Stimulated activated CD4-positive, alpha-beta T cell treated with anti-CD3 and anti-CD28 coated beads, Interleukin-4, amount 100 ng/mL, for 24 hours (primary cell): ENCODE data around the gene KAT14.
A peak's percentile ranks its signal among the peaks of the same experiment; 100 is the strongest.
"Not testable (repeated sequence)": the region's sequence is repeated elsewhere in the genome, so short reads cannot be mapped to it uniquely, and the experiment has no call there.

Source experiments
- DNase-seq: peaks from one replicate; pipeline ENCODE4 v3.0.0-alpha.2; 2020

The KAT14 gene, protein sequence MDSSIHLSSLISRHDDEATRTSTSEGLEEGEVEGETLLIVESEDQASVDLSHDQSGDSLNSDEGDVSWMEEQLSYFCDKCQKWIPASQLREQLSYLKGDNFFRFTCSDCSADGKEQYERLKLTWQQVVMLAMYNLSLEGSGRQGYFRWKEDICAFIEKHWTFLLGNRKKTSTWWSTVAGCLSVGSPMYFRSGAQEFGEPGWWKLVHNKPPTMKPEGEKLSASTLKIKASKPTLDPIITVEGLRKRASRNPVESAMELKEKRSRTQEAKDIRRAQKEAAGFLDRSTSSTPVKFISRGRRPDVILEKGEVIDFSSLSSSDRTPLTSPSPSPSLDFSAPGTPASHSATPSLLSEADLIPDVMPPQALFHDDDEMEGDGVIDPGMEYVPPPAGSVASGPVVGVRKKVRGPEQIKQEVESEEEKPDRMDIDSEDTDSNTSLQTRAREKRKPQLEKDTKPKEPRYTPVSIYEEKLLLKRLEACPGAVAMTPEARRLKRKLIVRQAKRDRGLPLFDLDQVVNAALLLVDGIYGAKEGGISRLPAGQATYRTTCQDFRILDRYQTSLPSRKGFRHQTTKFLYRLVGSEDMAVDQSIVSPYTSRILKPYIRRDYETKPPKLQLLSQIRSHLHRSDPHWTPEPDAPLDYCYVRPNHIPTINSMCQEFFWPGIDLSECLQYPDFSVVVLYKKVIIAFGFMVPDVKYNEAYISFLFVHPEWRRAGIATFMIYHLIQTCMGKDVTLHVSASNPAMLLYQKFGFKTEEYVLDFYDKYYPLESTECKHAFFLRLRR

DNA sequence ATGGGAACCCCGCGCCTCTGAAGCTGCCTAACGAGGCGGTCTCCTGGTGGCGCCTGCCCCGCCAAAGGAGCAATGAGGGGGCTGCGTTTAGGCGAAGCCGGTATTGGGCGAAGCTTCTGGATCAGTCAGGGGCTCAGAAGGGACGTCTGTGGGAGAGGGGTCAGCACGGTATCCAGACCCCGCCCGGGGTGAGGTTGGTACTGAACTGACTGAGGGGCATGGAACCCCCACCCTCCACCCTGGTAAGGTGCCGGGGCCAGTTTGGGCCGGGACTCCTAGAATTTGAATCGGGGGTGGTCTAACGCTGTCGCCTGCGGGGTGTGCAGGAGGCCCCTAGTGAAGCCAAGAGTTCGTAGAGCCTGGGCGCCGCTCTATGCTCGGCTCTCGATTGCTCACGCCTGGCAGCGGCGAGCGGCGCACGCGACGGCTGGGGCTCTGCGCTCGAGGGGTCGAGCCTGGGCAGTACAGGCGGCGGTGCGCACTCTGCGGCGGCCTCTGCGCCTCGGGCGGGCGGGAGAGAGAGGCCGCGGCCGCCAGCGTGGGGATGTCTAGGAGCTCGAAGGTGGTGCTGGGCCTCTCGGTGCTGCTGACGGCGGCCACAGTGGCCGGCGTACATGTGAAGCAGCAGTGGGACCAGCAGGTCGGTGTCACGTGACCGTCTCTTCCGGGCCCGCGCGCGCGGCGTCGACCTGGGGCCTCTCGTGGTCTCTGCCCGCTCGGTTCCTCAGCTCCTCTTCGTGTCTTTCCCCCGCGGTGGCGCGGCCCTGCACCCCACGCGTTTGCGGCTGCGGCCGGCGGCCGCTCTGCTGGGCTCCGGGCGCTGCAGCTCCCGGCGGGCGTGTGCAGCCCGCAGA lies at the start of gene KAT14, which contains the start of gene PET117:
TSS of gene KAT14 (plus strand) at position 452 of the 854 bp plus-strand sequence. CDS start 4,798 bp downstream, outside the sequence.
TSS of gene PET117 (plus strand) at position 452 of the 854 bp plus-strand sequence. CDS start at position 545, 93 bp downstream.
- peak; percentile 92 for DNase-seq

DNA sequence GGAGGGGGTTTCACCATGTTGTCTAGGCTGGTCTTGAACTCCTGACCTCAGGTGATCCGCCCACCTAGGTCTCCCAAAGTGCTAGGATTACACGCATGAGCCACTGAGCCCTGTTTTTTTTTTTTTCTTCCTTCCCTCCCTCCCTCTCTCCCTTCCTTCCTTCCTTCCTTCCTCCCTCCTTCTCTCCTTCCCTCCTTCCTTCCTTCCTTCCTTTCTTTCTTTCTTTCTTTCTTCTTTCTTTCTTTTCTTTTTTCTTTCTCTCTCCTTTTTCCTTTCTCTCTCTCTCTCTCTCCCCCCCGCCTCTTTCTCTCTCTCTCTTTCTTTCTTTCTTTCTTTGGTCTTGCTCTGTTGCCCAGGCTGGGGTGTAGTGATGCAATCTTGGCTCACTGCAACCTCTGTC lies 49.4 kb upstream of the KAT14 start:
- DNase-seq: not testable (repeated sequence)

DNA sequence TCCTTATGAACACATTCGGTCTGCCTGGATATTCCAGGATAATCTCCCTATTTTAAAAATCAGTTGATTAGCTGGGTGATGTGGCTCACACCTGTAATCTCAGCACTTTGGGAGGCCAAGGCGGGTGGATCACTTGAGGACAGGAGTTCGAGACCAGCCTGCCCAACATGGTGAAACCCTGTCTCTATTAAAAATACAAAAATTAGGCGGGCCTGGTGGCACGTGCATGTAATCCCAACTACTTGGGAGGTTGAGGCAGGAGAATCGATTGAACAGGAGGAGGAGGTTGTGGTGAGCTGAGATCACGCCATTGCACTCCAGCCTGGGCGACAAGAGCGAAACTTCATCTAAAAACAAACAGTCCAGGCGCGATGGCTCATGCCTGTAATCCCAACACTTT lies 48.8 kb upstream of the KAT14 start:
- DNase-seq: not testable (repeated sequence)

DNA sequence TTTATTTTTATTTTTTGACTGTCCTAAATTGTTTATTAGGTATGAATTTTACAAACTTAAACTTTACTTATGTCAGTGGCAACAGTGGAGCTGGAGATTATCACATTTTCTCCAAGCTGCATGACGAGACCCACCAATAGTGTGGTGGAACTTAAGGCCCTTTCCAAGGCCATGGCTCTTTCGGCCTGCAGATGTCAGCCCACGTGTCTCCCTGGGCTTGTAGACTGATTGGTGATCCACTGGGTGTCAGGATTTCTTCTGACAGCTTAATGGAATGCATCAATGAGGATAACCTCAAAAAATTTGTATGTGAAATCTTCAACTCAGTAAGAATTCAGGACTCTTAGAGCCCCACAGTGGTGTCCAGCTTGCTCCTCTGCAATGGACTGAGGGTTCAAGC lies 47.6 kb upstream of the KAT14 start:
- no peak for DNase-seq

DNA sequence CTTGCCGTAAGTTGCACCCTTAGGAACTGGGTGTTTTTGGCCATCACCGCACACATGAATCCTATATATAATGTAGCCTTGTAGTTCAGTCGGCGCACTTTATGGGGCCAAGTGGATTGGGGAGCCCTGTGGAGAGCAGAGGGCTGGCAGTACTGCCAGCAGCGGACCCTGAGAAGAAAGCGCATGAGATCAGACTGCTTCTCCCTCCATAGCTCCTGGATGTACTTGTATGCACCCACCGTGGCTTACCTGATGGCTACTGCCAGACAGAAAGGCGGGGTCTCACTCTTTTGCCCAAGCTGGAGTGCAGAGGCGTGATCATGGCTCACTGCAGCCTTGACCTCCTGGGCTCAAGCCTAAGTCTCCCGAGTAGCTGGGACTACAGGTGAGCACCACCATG lies 47.2 kb upstream of the KAT14 start:
- no peak for DNase-seq

DNA sequence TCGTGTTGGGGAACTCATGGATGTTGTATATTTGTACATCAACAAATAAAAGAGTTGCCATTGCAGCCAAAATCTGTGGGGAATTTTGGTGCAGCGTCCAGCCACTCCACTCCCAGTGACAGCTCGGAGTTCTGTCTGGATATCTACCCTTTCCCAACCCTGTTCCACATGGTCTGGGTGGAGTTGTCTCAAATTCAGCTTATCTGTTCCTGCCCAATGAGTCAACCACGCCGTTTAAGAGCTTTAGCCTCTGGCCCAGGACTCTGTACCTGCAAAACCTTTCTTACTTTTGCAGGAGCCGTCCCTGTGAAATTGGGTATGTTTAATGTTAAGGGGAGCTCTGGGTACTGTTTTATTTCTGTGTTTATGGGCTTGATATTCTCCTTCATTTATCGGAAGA lies 46.0 kb upstream of the KAT14 start:
- DNase-seq: no peak

DNA sequence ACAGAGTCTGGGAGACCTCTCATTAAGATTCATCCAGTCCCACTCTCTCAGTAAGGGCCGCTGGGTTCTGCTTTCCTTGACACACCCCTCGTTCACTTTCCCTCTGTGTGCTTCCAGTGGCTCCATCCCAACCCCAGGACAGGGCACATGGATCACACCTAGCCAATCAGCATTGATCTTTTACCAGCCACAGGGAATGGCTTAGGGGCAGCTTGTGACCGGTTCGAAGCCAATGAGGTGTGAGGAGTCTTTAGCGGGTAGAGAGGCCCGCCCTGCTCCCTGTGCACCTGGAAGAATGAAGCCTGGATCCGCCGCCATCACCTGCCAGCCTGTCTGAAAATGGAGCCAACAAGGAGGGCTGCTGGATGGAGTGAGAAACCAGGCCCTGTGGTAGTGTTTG lies 44.8 kb upstream of the KAT14 start:
- no peak for DNase-seq

DNA sequence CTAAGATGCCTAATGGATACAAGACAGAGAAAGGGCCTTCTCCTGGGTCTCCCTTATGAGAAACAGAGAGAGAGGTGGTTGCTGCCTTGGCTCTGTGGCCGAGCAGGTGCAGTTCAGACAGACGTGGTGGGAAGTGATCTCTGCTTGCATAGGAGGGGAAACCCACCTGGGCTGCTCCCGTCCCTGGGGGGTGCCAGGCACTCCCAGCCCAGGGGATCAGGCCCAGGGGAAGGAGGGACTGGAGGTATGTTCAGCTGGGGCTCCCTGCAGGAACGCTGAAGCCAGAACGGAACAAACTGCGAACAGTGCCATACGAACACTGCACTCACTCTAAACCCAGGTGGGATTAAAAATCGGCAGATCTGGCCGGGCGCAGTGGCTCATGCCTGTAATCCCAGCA lies 44.3 kb upstream of the KAT14 start:
- no peak for DNase-seq

DNA sequence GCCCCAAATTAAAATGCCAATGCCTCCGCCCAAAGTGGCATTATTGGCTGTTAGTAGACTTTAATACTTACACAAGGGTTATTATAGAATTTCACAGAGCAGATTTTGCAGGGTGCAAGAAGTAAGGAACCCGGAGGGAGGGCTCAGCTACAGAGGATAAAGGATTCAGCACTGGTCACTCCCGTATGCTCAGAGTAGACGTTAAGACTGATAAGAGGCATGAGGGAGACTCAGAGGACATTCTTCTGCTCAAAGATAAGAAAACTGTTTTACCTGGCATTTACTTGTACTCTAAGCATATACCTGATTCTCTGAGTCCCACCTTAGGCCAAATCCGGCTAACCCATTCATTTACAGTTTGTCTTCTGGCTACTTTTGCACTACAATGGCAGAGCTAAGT lies 43.5 kb upstream of the KAT14 start:
- no peak for DNase-seq

DNA sequence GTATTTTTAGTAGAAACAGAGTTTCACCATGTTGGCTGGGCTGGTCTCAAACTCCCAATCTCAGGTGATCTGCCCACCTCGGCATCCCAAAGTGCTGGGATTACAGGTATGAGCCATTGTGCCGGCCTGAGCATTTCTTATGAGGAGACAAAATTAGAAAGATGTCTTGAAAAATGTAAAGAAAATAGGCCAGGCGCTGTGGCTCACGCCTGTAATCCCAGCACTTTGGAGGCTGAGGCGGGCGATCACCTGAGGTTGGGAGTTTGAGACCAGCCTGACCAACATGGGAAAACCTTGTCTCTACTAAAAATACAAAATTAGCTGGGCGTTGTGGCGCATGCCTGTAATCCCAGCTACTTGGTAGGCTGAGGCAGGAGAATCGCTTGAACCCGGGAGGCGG lies 37.1 kb upstream of the KAT14 start:
- DNase-seq: not testable (repeated sequence)

DNA sequence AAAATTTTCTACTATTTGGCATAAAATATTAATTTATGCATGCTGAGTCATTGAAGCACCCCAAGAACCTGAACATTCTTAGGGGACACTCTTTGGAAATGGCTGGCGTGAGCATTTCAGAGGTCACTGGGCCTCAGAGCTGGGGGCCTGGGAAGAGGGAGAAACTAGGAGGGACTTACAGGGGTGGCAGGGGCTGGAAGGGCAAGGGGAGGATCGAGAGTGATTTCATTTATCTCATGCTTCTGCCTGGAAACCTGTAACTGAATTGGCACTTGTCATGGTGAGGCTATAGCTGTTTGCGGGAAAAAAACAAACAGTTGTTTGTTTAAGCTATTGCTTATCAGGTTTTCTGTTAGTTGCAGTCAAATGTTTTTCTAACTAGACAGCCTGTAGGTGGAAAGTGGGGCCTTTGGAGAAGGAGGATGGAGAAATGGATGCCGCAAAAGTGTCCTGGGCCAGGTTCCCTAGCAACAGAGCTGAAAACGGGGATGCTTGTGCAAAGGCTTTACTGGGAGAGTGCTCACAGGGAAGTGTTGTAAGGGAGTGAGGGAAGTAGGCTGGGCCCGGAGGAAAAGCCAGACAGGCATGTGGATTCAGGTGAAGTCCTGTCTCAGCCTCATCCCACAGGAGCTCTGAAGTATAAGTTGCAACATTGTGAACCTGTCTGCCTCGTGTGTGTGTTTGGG lies 36.4 kb upstream of the KAT14 start:
- DNase-seq: no peak

DNA sequence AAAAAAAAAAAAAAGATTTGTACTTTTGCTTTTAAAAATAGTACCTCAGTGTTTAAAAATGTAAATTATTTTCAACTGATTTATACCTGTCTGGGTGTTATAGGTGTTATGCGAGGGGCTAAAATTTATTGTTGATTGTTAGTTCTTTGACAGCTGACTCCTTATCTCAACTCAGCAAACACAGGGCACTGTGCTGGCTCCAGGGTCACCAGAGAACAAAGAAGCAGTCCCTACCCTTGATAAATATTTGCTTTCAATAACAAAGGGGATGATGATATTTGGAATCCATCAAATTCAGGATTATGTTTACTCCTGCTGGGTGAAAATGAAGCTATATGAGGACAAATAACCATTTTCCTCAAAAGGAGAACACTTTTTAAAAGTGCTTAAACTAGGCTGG lies 34.2 kb upstream of the KAT14 start:
- DNase-seq: no peak

DNA sequence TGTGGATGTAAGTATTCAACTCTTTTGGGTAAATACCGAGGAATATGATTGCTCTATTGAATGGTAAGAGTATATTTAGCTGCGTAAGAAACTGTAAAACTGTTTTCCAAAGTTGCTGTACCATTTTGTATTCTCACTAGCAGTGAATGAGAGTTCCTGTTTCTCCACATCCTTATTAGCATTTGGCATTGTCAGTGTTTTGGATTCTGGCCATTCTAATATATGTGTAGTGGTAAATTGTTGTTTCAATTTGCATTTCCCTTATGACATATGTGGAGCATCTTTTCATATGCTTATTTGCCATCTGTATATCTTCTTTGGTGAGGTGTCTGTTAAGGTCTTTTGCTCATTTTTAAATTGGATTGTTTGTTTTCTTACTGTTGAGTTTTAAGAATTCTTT lies 29.3 kb upstream of the KAT14 start:
- DNase-seq: no peak

DNA sequence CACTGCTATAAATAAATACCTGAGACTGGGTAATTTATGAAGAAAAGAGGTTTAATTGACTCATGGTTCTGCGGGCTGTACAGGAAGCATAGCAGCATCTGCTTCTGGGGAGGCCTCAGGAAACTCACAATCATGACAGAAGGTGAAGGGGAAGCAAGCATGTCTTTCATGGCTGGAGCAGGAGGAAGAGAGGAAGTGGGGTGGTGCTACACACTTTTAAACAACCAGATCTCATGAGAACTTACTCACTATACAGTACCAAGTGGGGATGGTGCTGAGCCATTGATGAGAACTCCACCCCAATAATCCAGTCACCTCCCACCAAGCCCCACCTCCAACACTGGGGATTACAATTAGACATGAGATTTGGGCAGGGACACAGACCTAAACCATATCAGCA lies 9.1 kb upstream of the KAT14 start:
- DNase-seq: not testable (repeated sequence)

DNA sequence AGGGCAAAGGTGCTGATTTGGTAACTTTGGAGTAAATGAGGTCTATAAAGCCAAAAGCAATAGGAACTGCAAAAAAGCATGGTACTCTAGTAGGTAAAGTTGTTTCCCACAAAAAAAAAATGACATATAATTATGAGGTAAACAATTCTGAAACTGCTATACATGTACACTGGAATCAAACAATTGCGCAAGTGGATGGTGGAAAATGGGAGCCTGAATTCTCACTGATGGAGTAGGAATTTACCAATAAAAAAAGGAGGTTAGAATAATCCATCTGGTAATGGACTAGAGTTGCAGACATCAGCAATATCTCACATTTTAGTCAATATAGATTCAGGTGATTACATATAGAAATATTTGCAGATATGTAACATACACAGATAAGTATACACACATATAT lies 5.0 kb upstream of the KAT14 start:
- DNase-seq: no peak

DNA sequence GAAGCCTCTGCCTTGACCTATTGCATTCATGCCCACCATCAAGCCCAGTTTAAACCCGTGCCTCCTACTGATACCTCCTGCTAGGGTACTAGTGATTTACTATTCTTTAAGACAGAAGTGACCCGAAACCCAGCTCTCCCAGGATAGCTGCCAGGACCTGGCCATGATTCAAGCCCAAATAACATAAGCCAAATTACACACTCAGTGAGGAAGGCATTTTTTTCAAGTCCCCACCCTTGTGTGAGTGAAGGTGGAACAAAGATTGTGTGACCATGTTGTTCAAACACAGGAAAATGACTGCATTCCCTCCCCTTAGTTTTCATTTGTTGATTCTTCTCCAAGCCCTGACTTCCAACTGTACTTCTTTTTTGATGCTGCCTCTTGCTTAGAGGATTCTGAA lies 3.7 kb upstream of the KAT14 start:
- no peak for DNase-seq

DNA sequence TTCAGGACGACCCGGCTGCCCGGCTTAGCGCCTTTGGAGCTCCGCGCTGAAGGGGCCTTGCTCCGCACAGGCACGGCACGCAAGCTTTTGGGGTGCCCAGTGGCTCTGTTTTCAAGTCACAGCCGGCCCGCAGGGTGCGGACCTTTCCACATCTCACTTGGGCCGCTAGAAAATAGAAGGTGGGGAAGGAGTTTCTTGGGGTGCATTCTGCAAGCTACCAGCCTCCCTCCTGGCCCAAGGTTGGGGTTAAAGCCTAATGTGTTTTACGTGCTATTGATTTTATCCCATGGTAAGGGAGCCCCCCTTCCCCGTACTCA lies 561 bp downstream of the KAT14 start:
- no peak for DNase-seq

DNA sequence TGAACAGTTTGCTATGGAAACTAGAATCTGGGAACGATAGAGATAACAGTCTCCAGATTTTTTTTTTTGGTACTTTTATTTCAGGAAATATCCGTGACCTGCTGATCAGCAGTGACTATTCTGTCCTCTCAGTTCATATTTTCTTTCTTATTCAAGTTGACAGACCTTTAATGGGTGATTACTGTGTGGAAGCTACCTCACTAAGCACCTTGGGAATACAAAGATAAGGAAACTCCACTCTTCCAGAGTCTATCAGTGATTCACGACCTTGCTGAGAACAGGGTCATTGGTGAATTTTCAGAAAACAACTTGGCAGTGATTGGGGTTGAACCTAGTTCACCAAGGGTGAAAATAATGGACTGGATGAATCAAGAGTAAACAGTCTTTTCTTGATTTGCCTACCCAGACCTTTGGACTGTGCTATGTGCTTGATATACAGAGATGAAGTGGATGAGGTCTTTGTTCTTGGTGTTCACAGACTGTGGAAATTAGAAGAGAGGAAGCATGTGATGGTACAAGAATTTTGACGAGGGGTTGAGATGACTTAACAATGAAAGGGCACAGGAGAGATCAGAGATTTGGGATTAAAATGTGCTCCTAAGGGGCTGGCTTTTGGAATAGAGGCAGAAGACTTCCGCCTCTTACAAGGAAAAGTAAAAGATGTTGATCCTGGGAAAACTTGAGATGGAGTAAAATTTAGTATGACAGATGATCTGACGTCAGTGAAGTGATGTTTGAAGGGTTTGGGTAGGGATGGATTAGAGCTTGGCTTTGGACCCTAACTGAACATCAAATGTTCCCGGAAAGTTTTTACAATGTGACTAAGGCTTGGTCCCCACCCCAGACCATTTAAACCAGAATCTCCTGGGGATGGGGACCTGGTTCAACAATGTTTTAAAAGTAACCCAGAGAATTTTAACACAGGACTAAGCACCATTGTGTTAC lies 1.2 kb downstream of the KAT14 start:
- no peak for DNase-seq

DNA sequence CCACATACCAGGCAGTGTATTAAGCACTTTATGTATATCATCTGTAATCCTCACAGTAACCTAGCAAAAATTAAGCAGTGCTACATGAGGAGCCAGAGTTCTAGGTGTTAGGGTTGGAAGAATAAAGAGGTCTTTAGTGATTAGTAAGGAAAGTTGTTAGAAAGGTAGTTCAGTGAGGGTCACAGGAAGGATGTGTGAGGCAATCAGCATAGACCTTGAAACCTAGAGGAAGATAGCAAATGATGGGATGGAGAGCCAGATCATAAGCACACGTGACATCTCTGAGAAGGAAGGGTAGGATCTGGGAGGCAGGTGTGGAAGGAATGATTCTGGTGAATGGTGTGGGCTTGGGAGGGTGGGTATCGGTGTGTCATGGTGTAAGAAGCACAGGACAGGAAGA lies 2.2 kb downstream of the KAT14 start:
- no peak for DNase-seq

DNA sequence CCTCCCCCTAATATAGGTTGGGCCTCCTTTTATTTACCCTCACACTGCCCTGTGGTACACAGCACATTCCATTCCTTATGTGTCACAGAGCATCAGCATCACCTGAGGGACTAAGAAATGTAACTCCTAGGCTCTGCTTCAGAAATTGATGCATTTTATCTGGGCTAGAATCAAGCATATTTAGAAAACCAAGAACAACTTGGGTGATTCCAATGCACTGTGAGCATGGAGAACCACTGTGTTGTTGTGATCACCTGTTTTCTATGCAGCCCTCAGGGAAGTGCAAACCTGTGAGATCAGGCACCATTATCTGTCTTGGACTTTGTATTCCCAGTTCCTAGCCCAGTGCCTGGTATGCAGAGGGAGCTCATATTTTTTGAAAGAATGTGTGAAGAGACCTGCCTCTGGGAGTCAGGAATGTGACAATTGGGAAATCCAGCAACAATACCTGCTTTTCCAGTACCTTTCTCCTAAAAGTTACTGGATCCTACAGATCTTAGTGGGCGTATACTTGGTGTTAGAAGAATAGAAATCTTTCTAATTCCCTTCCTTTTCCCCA lies 7.0 kb downstream of the KAT14 start:
- no peak for DNase-seq

DNA sequence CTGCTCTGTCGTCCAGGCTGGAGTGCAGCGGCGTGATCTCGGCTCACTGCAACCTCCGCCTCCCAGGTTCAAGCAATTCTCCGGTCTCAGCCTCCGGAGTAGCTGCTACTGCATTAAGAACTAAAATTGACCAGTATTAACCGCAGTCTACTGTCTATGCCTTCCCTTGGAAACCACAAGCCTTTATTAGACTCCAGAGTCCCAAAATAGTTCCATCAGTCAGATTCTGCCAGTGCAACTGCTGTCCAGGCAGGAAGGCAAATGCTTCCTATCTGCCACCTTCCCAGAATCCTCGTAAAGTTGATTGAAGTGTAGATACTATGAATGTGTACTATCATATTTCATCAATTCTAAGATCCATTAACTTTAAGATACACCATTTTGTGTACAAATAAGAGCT lies 16.7 kb downstream of the KAT14 start:
- DNase-seq: no peak
